OCI-LY1 (cell line): ENCODE results near the gene KLHL35.

ENCODE experiments used
- EZH2 ChIP-seq: fragments of 200-600 bp; sonication (generic), shearing (Covaris generic); IDR thresholded peaks from 2 replicates; pipeline ENCODE4 v1.8.0; 2017; ENCODE audit warnings: borderline replicate concordance, mixed run types, mild to moderate bottlenecking, antibody characterized with exemption, low read length, moderate library complexity, mixed read lengths
- TF ChIP-seq, protein P1 (sequence below): fragments of 200-600 bp; sonication (generic), shearing (Covaris generic); IDR thresholded peaks from 2 replicates; pipeline ENCODE4 v1.5.1; 2017; ENCODE audit warnings: mild to moderate bottlenecking, antibody characterized with exemption, low read length, moderate library complexity, mixed read lengths

DNA sequence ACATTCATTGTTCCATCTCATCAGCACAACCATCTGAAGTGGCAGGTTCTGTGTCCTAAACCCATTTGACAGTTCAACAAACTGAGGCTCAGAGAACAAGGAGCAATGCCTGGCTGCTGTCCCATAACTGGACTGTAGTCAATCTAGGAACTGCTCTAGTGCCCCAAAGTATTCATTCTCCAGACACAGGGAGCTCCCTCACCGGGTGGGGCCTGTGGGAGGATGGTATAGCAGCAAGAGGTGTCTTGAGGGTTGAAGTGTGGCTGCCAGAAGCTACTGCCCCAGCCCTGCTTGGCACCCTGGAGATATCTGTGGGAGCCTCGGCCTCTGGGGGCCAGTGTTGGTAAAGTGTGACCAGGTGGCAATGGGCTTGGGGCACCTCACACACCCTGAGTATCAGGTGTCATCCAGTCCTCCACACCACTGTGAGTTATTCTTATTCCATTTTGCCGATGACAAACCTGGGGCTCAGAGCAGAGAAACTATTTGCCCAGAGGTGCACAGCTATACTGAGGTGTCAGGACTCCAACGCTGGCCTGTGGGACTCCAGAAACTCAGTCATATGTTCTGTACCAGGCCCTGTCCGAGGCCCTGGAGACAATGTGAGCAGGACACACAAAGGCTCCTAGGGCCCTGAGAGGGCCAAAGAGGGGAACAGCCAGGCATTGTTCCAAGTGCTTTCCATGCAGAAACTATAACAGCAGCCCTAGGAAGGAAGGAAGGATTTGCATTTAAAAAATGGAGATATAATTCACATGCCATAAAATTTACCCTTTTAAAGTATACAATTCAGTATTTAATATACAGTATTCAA, 46.0 kb upstream of the KLHL35 start:
- TF ChIP-seq, protein P1, sequence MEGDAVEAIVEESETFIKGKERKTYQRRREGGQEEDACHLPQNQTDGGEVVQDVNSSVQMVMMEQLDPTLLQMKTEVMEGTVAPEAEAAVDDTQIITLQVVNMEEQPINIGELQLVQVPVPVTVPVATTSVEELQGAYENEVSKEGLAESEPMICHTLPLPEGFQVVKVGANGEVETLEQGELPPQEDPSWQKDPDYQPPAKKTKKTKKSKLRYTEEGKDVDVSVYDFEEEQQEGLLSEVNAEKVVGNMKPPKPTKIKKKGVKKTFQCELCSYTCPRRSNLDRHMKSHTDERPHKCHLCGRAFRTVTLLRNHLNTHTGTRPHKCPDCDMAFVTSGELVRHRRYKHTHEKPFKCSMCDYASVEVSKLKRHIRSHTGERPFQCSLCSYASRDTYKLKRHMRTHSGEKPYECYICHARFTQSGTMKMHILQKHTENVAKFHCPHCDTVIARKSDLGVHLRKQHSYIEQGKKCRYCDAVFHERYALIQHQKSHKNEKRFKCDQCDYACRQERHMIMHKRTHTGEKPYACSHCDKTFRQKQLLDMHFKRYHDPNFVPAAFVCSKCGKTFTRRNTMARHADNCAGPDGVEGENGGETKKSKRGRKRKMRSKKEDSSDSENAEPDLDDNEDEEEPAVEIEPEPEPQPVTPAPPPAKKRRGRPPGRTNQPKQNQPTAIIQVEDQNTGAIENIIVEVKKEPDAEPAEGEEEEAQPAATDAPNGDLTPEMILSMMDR = no peak
- no peak for TF ChIP-seq EZH2
